Measurements from ENCODE around the gene NRAP. TPM values are rescaled to one million over a fixed set of nuclear protein-coding genes. Genes with fewer than 3 reads are reported as not detected.

NRAP gene
- total RNA-seq, 3 donors from 2014 or later, result not detected

DNA sequence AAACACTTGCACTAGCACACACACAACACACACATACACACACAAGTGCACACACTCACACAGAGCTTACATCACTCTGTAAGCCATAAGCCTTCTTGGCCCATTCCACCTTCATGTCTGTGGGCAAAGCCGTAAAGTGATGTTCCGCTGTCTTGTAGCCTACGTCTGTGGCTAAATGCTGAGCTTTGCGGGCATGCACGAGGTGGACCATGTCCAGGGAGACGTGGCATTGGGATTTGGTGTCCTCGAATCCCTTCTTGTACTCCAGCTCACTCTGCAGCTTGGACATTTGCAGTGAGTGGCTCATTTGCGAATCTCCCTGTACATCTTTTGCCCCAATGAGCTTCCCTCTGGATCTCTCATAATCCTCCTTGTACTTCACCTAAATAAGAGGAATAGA, 42.0 kb downstream of the NRAP start:
- no peak overlapping the region for H3K27ac ChIP-seq
- DNase-seq (ENCODE audit: low spot score in 2 of 2), result no peak
- no peaks in the 10 kb centered on the region for H3K4me1 ChIP-seq
- no peak overlapping the region for H3K4me3 ChIP-seq
- peaks cover 0 to 14% of the 10 kb centered on the region in 2 donors for H3K27me3 ChIP-seq
- TF ChIP-seq POLR2A (IDR thresholded peaks at IDR 0.05) (no peak), CTCF (IDR thresholded peaks at IDR 0.05) (no peak), POLR2AphosphoS5 (IDR thresholded peaks at IDR 0.05) (no peak)
- H3K36me3 ChIP-seq, result no peaks in the 10 kb centered on the region
- intact Hi-C loops (cut with DNase I; ENCODE audit: low total_unique reads), result no loop called here
- H3K9me3 ChIP-seq, result no peaks in the 10 kb centered on the region

- H3K9me3 ChIP-seq, result no peaks in the 10 kb centered on the region
- H3K27ac ChIP-seq, result no peak overlapping the region
- H3K27me3 ChIP-seq, result peaks cover 0 to 14% of the 10 kb centered on the region in 2 donors
- intact Hi-C loops (cut with DNase I; ENCODE audit: low total_unique reads), result no loop called here
- no peak overlapping the region for H3K4me3 ChIP-seq
- H3K36me3 ChIP-seq, result no peaks in the 10 kb centered on the region
- no peak for DNase-seq (ENCODE audit: low spot score in 2 of 2)
- TF ChIP-seq POLR2A (IDR thresholded peaks at IDR 0.05) (no peak), POLR2AphosphoS5 (IDR thresholded peaks at IDR 0.05) (no peak), CTCF (IDR thresholded peaks at IDR 0.05) (no peak)
- H3K4me1 ChIP-seq, result no peaks in the 10 kb centered on the region
Observed at GRCh38 chr10:113620936-113621335, 42.9 kb downstream of the NRAP start.

DNA sequence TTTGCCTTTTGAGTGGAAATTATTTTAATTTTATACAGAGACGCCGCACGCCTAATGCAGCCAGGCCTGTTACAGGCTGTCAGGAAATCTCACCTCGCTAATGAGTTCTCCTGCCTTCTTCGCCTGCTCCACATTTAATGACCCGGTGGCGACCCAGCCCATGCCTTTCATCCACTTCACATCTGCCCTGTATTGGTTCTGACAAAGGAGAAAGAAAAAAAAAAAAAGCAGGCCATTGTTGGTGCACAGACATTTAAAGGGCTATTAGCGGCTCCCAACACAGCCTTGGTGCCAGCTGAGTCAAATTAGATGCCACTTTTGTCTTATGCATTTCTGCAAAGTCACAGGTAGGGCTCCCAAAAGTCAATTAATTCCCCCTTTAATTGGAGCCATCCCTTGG, 43.3 kb downstream of the NRAP start:
- intact Hi-C loops (cut with DNase I; ENCODE audit: low total_unique reads), result no loop called here
- Histone ChIP-seq H3K27me3 (peaks cover 0 to 14% of the 10 kb centered on the region in 2 donors), H3K4me1 (no peaks in the 10 kb centered on the region)

DNA sequence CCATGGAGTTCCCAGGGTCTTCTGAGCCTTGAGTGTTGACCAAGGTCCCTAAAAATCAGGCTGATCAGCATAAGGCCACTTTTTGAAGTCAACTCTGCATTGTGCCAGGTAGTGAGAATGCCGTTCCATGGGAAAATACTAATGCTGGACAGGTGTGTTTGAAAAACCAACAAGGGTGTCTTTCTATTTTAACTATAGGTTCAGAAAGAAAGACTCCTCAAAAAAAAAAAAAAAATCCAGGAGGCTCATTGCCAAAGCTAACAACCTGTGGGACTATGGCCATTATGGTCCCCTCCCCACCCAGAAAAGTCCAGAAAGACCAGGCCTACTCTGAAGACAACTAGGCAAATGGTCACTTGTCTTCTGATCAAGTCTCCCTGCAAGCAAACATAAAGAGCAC, 44.4 kb downstream of the NRAP start:
- intact Hi-C loops (cut with DNase I; ENCODE audit: low total_unique reads), result loop anchor here (5.0 kb wide), 1 partner anchor 1048 kb away; no protein-coding TSS in a partner anchor
- Histone ChIP-seq H3K4me3 (no peak overlapping the region), H3K9me3 (no peaks in the 10 kb centered on the region)

More for the DNA sequence above, 43.3 kb downstream of the NRAP start:
- Histone ChIP-seq H3K36me3 (no peaks in the 10 kb centered on the region), H3K9me3 (no peaks in the 10 kb centered on the region), H3K4me3 (no peak overlapping the region), H3K27ac (no peak overlapping the region)
- no peak for DNase-seq (ENCODE audit: low spot score in 2 of 2)
- no peak for TF ChIP-seq POLR2A (IDR thresholded peaks at IDR 0.05)
- no peak for TF ChIP-seq CTCF (IDR thresholded peaks at IDR 0.05)
- no peak for TF ChIP-seq POLR2AphosphoS5 (IDR thresholded peaks at IDR 0.05)

DNA sequence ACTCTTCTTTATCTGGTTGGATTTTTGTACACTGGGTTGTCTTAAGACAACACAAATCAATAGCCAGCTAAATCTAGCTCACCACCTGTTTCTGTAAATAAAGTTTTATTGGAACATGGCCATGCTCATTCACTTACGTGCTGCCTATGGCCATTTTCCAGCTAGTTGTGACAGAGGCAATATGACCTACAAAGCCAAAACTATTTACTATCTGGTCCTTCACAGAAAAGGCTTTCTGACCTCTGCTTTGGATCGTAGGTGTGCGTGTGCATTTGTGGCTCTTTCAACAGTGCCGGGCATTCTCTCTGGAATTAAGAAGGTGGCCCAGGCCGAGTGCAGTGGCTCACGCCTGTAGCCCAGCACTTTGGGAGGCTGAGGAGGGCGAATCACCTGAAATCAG, 45.5 kb downstream of the NRAP start:
- TF ChIP-seq POLR2AphosphoS5 (IDR thresholded peaks at IDR 0.05), result no peak
- TF ChIP-seq POLR2A (IDR thresholded peaks at IDR 0.05), result no peak
- no peak for TF ChIP-seq CTCF (IDR thresholded peaks at IDR 0.05)
- Histone ChIP-seq H3K36me3 (no peaks in the 10 kb centered on the region), H3K4me1 (no peaks in the 10 kb centered on the region), H3K27ac (no peak overlapping the region), H3K9me3 (no peaks in the 10 kb centered on the region), H3K4me3 (no peak overlapping the region), H3K27me3 (peaks cover 0 to 5% of the 10 kb centered on the region in 2 donors)
- intact Hi-C loops (cut with DNase I; ENCODE audit: low total_unique reads), result loop anchor here (5.0 kb wide), 1 partner anchor 1049 kb away; no protein-coding TSS in a partner anchor
- DNase-seq (ENCODE audit: low spot score in 2 of 2), result no peak

More for the DNA sequence above, 44.4 kb downstream of the NRAP start:
- TF ChIP-seq POLR2AphosphoS5 (IDR thresholded peaks at IDR 0.05) (no peak), POLR2A (IDR thresholded peaks at IDR 0.05) (no peak), CTCF (IDR thresholded peaks at IDR 0.05) (no peak)
- Histone ChIP-seq H3K27ac (no peak overlapping the region), H3K27me3 (peaks cover 0 to 7% of the 10 kb centered on the region in 2 donors), H3K4me1 (no peaks in the 10 kb centered on the region), H3K36me3 (no peaks in the 10 kb centered on the region)
- no peak for DNase-seq (ENCODE audit: low spot score in 2 of 2)
